CD8-positive, alpha-beta memory T cell (primary cell): ENCODE results near the gene UVRAG. TPM values are rescaled to one million over a fixed set of nuclear protein-coding genes. Genes with fewer than 3 reads are reported as not detected.

Experiments
- CTCF ChIA-PET: fragments of 350-600 bp; sonication (Branson Sonifier 250); formaldehyde crosslinking; loops from one replicate; lab custom pipeline; 2021; ENCODE audit warnings: antibody characterized with exemption; lab: Charles Lee
- POLR2A ChIA-PET: fragments of 350-600 bp; sonication (Branson Sonifier 250); formaldehyde crosslinking; loops from one replicate; lab custom pipeline; 2021; ENCODE audit warnings: antibody characterized with exemption; lab: Charles Lee
- DNase-seq, 5 donors: peaks; one replicate each; pipeline versions ENCODE4 v3.0.0 to v3.0.0-alpha.2; 2020 to 2022; ENCODE audit warnings: mixed read lengths in 1 of 5
- H3K27ac ChIP-seq: one replicate; pipeline ENCODE4 v1.7.0; 2013; ENCODE audit warnings: low read depth, mild to moderate bottlenecking, low read length, moderate library complexity
- H3K27me3 ChIP-seq: 2 replicates; pipeline ENCODE4 v1.7.0; 2013; ENCODE audit warnings: low read length, mild to moderate bottlenecking; ENCODE audit not compliant: insufficient read depth, poor library complexity, severe bottlenecking
- H3K36me3 ChIP-seq: 2 replicates; pipeline ENCODE4 v1.7.0; 2013; ENCODE audit warnings: mild to moderate bottlenecking, low read length, moderate library complexity; ENCODE audit not compliant: insufficient read depth
- H3K4me1 ChIP-seq: 2 replicates; pipeline ENCODE4 v1.7.0; 2013; ENCODE audit warnings: mild to moderate bottlenecking, low read length, moderate library complexity; ENCODE audit not compliant: insufficient read depth
- H3K4me3 ChIP-seq: 2 replicates; pipeline ENCODE4 v1.7.0; 2013; ENCODE audit warnings: mild to moderate bottlenecking, low read length
- H3K9me3 ChIP-seq: 2 replicates; pipeline ENCODE4 v1.7.0; 2013; ENCODE audit warnings: mild to moderate bottlenecking, low read length
- H3K27ac Mint-ChIP-seq, 8 donors: one replicate each; pipeline ENCODE4 v1.8.0; 2020 to 2021; ENCODE audit warnings: mixed read lengths in 8 of 8, mild to moderate bottlenecking in 6 of 8, inconsistent platforms in 3 of 8, moderate library complexity in 3 of 8
- H3K27me3 Mint-ChIP-seq, 2 donors: one replicate each; pipeline ENCODE4 v1.8.0; 2020 to 2021; ENCODE audit warnings: mixed read lengths in 2 of 2, mild to moderate bottlenecking in 1 of 2, moderate library complexity in 1 of 2
- H3K36me3 Mint-ChIP-seq, 3 donors: one replicate each; pipeline ENCODE4 v1.8.0; 2020 to 2021; ENCODE audit warnings: mixed read lengths in 3 of 3, inconsistent platforms in 1 of 3, mild to moderate bottlenecking in 1 of 3
- H3K4me1 Mint-ChIP-seq, 3 donors: one replicate each; pipeline ENCODE4 v1.8.0; 2020 to 2021; ENCODE audit warnings: mixed read lengths in 3 of 3, inconsistent platforms in 1 of 3, mild to moderate bottlenecking in 1 of 3
- H3K4me3 Mint-ChIP-seq, 7 donors: one replicate each; pipeline ENCODE4 v1.8.0; 2020 to 2021; ENCODE audit warnings: mixed read lengths in 7 of 7, mild to moderate bottlenecking in 6 of 7, moderate library complexity in 4 of 7, inconsistent platforms in 2 of 7
- H3K9me3 Mint-ChIP-seq, 5 donors: one replicate each; pipeline ENCODE4 v1.8.0; 2020 to 2022; ENCODE audit warnings: mixed read lengths in 5 of 5, mild to moderate bottlenecking in 3 of 5, moderate library complexity in 2 of 5, inconsistent platforms in 1 of 5
- polyA plus RNA-seq: library from polyadenylated mRNA; unstranded; fragments of 300-500 nt; fragmentation: Illumina TruSeq; gene quantifications from one replicate; pipeline ENCODE4 v1.2.3, GENCODE V29; 2021
- total RNA-seq, 2 experiments: library from RNA; stranded (reverse); gene quantifications; one replicate each; pipeline ENCODE4 v1.2.3, GENCODE V29; 2021

Gene UVRAG
- total and polyA plus RNA-seq, 3 experiments from 2014 or later = 17.1 to 20.9 (median 18.0) TPM

DNA sequence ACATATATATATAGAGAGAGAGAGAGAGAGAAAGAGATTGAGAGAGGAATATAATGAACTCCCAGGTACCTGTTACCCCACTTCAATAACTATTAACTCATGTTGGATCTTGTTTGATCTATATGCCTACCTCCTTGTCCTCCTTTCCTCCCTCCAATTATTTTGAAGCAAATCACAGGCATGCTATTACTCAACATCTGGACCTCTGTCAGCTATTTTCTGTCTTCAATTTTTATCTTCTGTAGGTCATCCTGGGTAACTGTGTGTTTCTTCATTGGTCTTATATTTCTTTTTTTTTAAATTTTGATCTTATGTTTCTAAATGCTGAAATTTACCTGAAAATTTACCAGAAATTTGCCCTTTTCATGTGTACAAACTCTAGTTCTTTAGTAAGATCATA lies 24.8 kb downstream of the UVRAG start:
- no peaks in the 10 kb centered on the region for H3K4me1 ChIP-seq
- H3K27ac ChIP-seq = no peak overlapping the region
- H3K27me3 Mint-ChIP-seq = no peaks in the 10 kb centered on the region
- ChIA-PET CTCF (no interaction called here), POLR2A (no interaction called here)
- H3K4me3 ChIP-seq = no peak overlapping the region
- H3K4me1 Mint-ChIP-seq = peaks cover 17 to 47% (median 29%) of the 10 kb centered on the region in 3 donors
- H3K27me3 ChIP-seq = no peaks in the 10 kb centered on the region
- peaks cover 0 to 19% (median 4%) of the 10 kb centered on the region in 3 donors for H3K36me3 Mint-ChIP-seq
- no peak overlapping the region for H3K4me3 Mint-ChIP-seq
- no peaks in the 10 kb centered on the region for H3K9me3 Mint-ChIP-seq
- H3K9me3 ChIP-seq = no peaks in the 10 kb centered on the region
- no peaks in the 10 kb centered on the region for H3K36me3 ChIP-seq
- no peak for DNase-seq
- no peak overlapping the region for H3K27ac Mint-ChIP-seq

DNA sequence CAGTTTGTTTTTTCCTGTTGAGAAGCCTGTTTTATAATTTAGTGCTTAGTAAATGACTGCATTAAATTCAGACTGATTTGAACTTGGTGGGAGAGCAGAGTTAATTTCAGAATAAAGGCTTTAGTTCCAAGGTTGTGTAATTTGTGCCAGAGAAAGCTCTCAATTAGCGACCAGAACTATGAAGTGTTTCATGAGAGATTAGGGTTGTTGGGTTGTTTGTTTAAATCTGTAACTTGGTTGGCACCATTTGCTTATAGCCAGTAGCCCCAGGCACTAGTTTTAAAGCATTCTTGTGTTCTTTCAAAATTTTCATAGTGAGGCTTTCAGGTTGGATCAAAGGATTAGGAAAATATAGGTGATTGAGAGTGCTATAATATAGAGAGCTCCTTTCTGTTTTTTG lies 25.5 kb downstream of the UVRAG start:
- no peak overlapping the region for H3K4me3 Mint-ChIP-seq
- H3K27me3 ChIP-seq = no peaks in the 10 kb centered on the region
- peaks cover 0 to 3% (median 0%) of the 10 kb centered on the region in 5 donors for H3K9me3 Mint-ChIP-seq
- H3K9me3 ChIP-seq = no peaks in the 10 kb centered on the region
- peaks cover 0 to 19% (median 4%) of the 10 kb centered on the region in 3 donors for H3K36me3 Mint-ChIP-seq
- no peak for DNase-seq
- ChIA-PET CTCF (interaction anchor here (1.2 kb wide), 1 partner anchor 27 kb away, joined by 3 read pairs; no protein-coding TSS in a partner anchor), POLR2A (no interaction called here)
- peak overlapping the region in 1 of 8 donors; percentile 52 for H3K27ac Mint-ChIP-seq
- H3K27me3 Mint-ChIP-seq = no peaks in the 10 kb centered on the region
- H3K36me3 ChIP-seq = no peaks in the 10 kb centered on the region
- H3K4me1 ChIP-seq = no peaks in the 10 kb centered on the region
- no peak overlapping the region for H3K27ac ChIP-seq
- H3K4me3 ChIP-seq = no peak overlapping the region
- H3K4me1 Mint-ChIP-seq = peaks cover 19 to 46% (median 26%) of the 10 kb centered on the region in 3 donors

DNA sequence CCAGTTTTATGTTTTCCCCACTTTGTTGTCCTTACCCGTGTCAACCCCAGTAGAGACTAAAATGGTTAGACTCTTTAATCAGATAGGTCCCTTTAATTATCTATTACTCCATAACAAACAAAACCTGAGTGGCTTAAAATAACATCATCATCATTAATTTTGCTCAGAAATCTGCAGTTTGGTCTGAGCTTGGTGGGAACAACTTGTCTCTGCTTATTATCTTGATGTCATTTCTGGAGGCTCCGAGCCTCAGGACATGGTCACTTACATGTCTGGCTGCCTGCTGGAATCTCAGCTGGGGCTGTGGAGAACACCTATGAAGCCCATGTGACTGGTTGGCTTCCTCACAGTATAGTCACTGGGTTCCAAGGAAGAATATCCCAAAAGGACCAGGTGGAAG lies 26.7 kb downstream of the UVRAG start:
- Mint-ChIP-seq H3K27ac (peak overlapping the region in 1 of 8 donors; percentile 27), H3K36me3 (peaks cover 0 to 19% (median 4%) of the 10 kb centered on the region in 3 donors), H3K9me3 (peaks cover 0 to 3% (median 0%) of the 10 kb centered on the region in 5 donors), H3K27me3 (no peaks in the 10 kb centered on the region), H3K4me3 (no peak overlapping the region), H3K4me1 (peaks cover 20 to 47% (median 26%) of the 10 kb centered on the region in 3 donors)
- POLR2A ChIA-PET = no interaction called here
- H3K27ac ChIP-seq = no peak overlapping the region
- CTCF ChIA-PET = no interaction called here
- no peak for DNase-seq
- no peak overlapping the region for H3K4me3 ChIP-seq
- H3K9me3 ChIP-seq = no peaks in the 10 kb centered on the region
- no peaks in the 10 kb centered on the region for H3K4me1 ChIP-seq
- H3K27me3 ChIP-seq = no peaks in the 10 kb centered on the region
- H3K36me3 ChIP-seq = no peaks in the 10 kb centered on the region

DNA sequence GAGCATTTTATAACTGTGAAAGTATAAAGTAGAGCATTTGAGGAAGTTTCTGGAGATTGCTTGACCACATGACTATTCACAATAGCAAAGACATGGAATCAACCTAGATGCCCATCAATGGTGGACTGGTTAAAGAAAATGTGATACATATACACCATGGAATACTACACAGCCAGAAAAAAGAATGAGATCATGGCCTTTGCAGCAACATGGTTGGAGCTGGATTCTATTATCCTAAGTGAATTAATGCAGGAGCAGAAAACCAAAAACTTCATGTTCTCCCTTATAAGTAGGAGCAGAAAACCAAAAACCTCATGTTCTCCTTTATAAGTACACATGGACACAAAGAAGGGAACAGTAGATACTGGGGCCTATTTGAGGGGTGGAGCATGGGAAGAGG lies 30.3 kb downstream of the UVRAG start:
- H3K4me3 Mint-ChIP-seq = no peak overlapping the region
- H3K27ac ChIP-seq = no peak overlapping the region
- H3K36me3 Mint-ChIP-seq = peaks cover 0 to 6% (median 4%) of the 10 kb centered on the region in 3 donors
- no peaks in the 10 kb centered on the region for H3K9me3 ChIP-seq
- no peak overlapping the region for H3K27ac Mint-ChIP-seq
- H3K27me3 Mint-ChIP-seq = no peaks in the 10 kb centered on the region
- peaks cover 5% of the 10 kb centered on the region for H3K4me1 ChIP-seq
- POLR2A ChIA-PET = no interaction called here
- no peak overlapping the region for H3K4me3 ChIP-seq
- no peaks in the 10 kb centered on the region for H3K36me3 ChIP-seq
- H3K27me3 ChIP-seq = no peaks in the 10 kb centered on the region
- peaks cover 0 to 3% (median 0%) of the 10 kb centered on the region in 5 donors for H3K9me3 Mint-ChIP-seq
- H3K4me1 Mint-ChIP-seq = peaks cover 22 to 49% (median 40%) of the 10 kb centered on the region in 3 donors
- no peak for DNase-seq
- CTCF ChIA-PET = interaction anchor here (1.2 kb wide), 1 partner anchor 28 kb away, joined by 3 read pairs; no protein-coding TSS in a partner anchor

DNA sequence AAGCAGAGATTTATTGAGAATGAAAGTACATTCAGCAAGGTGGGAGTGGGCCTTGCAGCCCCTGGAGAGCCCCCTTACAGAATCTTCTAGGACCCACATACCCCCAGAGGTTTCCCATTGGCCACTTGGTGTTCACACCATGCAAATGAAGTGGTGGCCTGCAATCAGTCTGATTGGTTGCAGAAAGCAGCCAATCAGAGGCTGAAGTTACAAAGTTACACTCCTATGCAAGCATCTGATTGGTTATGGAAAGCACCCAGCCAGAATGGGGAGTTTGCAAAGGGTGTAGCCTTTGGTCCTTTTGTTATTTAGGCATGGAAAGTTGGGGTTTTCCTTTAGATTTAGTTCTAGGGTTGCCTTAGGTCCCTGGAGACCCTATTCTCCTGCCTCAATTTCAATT lies 34.9 kb downstream of the UVRAG start:
- Histone ChIP-seq H3K9me3 (no peaks in the 10 kb centered on the region), H3K4me1 (peaks cover 8% of the 10 kb centered on the region), H3K27me3 (no peaks in the 10 kb centered on the region), H3K36me3 (no peaks in the 10 kb centered on the region), H3K27ac (no peak overlapping the region), H3K4me3 (no peak overlapping the region)
- ChIA-PET POLR2A (no interaction called here), CTCF (no interaction called here)
- Mint-ChIP-seq H3K27me3 (no peaks in the 10 kb centered on the region), H3K9me3 (peaks cover 0 to 3% (median 0%) of the 10 kb centered on the region in 5 donors), H3K4me3 (no peak overlapping the region), H3K27ac (peak overlapping the region in 1 of 8 donors; percentile 40), H3K4me1 (peaks cover 21 to 50% (median 36%) of the 10 kb centered on the region in 3 donors), H3K36me3 (peaks cover 3 to 25% (median 5%) of the 10 kb centered on the region in 3 donors)
- no peak for DNase-seq

DNA sequence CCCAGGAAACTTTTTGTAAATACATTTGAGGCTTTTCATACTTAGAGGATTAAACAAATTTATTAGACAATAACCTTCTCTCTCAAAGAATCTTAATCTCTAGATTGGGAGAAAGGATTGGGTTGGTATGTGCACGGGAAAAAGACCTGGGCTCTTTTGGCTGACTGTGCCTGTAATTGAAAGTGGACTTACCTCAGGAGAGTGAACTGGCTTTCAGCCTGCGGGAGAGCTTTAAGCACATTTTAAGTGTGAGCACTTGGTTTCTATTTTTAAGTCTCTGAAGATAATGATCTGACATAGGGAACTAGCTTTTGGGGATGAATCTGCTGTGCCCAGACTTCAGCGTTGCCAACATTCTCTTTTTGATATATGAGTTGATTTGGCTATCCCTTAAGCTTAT lies 35.8 kb downstream of the UVRAG start:
- no peak overlapping the region for H3K27ac ChIP-seq
- POLR2A ChIA-PET = no interaction called here

DNA sequence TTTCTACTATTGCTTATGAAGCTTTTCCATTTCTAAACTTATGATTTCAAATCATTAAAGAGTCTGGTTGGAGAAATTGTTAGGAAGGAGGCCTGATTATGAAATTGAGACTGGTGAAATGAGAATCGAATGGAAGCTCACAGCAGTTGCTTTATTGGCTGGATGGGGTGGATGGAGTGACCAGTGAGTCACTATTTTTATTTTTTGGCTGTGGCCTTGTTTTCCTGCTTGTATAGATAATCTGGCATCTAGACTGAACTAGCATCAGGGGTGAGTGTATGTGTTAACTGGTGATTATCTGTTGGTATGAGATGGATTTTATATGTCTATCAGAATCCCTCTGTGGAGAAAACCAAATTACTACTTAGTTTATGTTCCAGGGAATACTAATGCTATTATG lies 36.2 kb downstream of the UVRAG start:
- CTCF ChIA-PET = no interaction called here
- H3K9me3 Mint-ChIP-seq = no peaks in the 10 kb centered on the region

More for the DNA sequence above, 35.8 kb downstream of the UVRAG start:
- no peaks in the 10 kb centered on the region for H3K27me3 Mint-ChIP-seq
- no peak overlapping the region for H3K4me3 ChIP-seq
- H3K4me3 Mint-ChIP-seq = no peak overlapping the region
- no peaks in the 10 kb centered on the region for H3K9me3 ChIP-seq
- peak overlapping the region in 3 of 8 donors; percentile 7 to 39 (median 24) for H3K27ac Mint-ChIP-seq
- no peaks in the 10 kb centered on the region for H3K36me3 ChIP-seq
- no peaks in the 10 kb centered on the region for H3K9me3 Mint-ChIP-seq
- peaks cover 8% of the 10 kb centered on the region for H3K4me1 ChIP-seq
- CTCF ChIA-PET = no interaction called here
- peaks cover 24 to 46% (median 36%) of the 10 kb centered on the region in 3 donors for H3K4me1 Mint-ChIP-seq
- no peaks in the 10 kb centered on the region for H3K27me3 ChIP-seq
- H3K36me3 Mint-ChIP-seq = peaks cover 7 to 33% (median 8%) of the 10 kb centered on the region in 3 donors
- DNase-seq = no peak

DNA sequence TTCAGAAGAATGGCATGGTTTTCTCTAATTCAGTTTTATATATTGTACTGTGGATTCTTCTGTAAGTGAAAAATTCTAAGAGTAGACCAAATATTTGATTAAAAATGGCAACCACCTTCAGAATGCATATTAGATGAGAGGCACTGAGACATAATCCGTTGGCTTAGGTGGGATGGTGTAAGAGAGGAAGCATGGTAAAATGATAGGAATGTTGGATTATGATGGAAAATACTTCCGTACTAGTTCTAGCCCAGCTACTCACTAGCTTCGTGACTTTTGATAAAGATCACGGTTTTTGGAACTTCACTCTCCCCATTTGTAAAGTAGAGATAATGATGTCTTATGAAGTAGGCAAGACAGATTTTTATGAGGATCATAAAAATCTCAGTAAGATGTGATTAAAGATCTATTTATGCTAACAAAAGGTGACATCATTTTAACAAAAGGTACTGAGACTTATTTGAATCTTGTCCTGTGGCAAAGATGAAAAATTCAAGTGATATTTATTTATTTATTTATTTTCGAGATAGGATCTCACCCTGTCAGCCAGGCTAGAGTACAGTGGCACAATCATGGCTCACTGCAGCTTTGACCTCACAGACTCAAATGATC lies 37.5 kb downstream of the UVRAG start:
- H3K36me3 ChIP-seq = no peaks in the 10 kb centered on the region
- ChIA-PET POLR2A (no interaction called here), CTCF (no interaction called here)

More for the DNA sequence above, 36.2 kb downstream of the UVRAG start:
- Histone ChIP-seq H3K27me3 (no peaks in the 10 kb centered on the region), H3K27ac (no peak overlapping the region), H3K4me1 (peaks cover 8% of the 10 kb centered on the region), H3K9me3 (no peaks in the 10 kb centered on the region), H3K36me3 (no peaks in the 10 kb centered on the region), H3K4me3 (no peak overlapping the region)
- DNase-seq = no peak
- H3K27ac Mint-ChIP-seq = peak overlapping the region in 7 of 8 donors; percentile 1 to 39 (median 7)
- no peaks in the 10 kb centered on the region for H3K27me3 Mint-ChIP-seq
- peak overlapping the region in 1 of 7 donors; percentile 3 for H3K4me3 Mint-ChIP-seq
- peaks cover 23 to 44% (median 34%) of the 10 kb centered on the region in 3 donors for H3K4me1 Mint-ChIP-seq
- POLR2A ChIA-PET = no interaction called here
- peaks cover 7 to 35% (median 8%) of the 10 kb centered on the region in 3 donors for H3K36me3 Mint-ChIP-seq

More for the DNA sequence above, 37.5 kb downstream of the UVRAG start:
- Mint-ChIP-seq H3K27me3 (no peaks in the 10 kb centered on the region), H3K4me3 (no peak overlapping the region), H3K27ac (no peak overlapping the region), H3K9me3 (no peaks in the 10 kb centered on the region), H3K4me1 (peaks cover 25 to 48% (median 39%) of the 10 kb centered on the region in 3 donors), H3K36me3 (peaks cover 7 to 42% (median 14%) of the 10 kb centered on the region in 3 donors)
- no peak overlapping the region for H3K4me3 ChIP-seq
- no peak for DNase-seq
- H3K27me3 ChIP-seq = no peaks in the 10 kb centered on the region
- H3K9me3 ChIP-seq = no peaks in the 10 kb centered on the region
- peaks cover 8% of the 10 kb centered on the region for H3K4me1 ChIP-seq
- no peak overlapping the region for H3K27ac ChIP-seq
